HG02840 (cell line): ENCODE data around the gene ARHGAP8.

ENCODE experiments used
- ATAC-seq: cut with Tn5 transposase; IDR thresholded peaks from one replicate; pipeline ENCODE4 v1.9.1; 2021; ENCODE audit warnings: mild to moderate bottlenecking, moderate library complexity, moderate number of reproducible peaks; ENCODE audit not compliant: unreplicated experiment, low FRiP score

The ARHGAP8 gene

GRCh38 chr22:44821741-44822475 lies 69.5 kb downstream of the ARHGAP8 start:
- ATAC-seq = no peak

GRCh38 chr22:44822534-44822933 lies 70.2 kb downstream of the ARHGAP8 start:
- ATAC-seq = no peak

- no peak for ATAC-seq
Observed at GRCh38 chr22:44823396-44823795, 71.0 kb downstream of the ARHGAP8 start.

- ATAC-seq = no peak
Observed at GRCh38 chr22:44823806-44824205, 71.4 kb downstream of the ARHGAP8 start.

GRCh38 chr22:44824271-44824670 lies 71.9 kb downstream of the ARHGAP8 start:
- ATAC-seq = no peak

GRCh38 chr22:44825310-44826150 lies 73.2 kb downstream of the ARHGAP8 start:
- ATAC-seq = no peak

- no peak for ATAC-seq
Observed at GRCh38 chr22:44827666-44828190, 75.4 kb downstream of the ARHGAP8 start.

- no peak for ATAC-seq
Observed at GRCh38 chr22:44828193-44828592, 75.8 kb downstream of the ARHGAP8 start.

- no peak for ATAC-seq
Observed at GRCh38 chr22:44831885-44832284, 79.5 kb downstream of the ARHGAP8 start.

GRCh38 chr22:44834065-44834464 lies 81.7 kb downstream of the ARHGAP8 start:
- ATAC-seq = no peak

GRCh38 chr22:44837481-44837880 lies 85.1 kb downstream of the ARHGAP8 start:
- ATAC-seq = no peak

- ATAC-seq = no peak
Observed at GRCh38 chr22:44838316-44839016, 86.1 kb downstream of the ARHGAP8 start.

- ATAC-seq = no peak
Observed at GRCh38 chr22:44839061-44839460, 86.7 kb downstream of the ARHGAP8 start.

GRCh38 chr22:44839721-44840120 lies 87.3 kb downstream of the ARHGAP8 start:
- ATAC-seq = no peak

- ATAC-seq = no peak
Observed at GRCh38 chr22:44840611-44841322, 88.4 kb downstream of the ARHGAP8 start.

GRCh38 chr22:44842417-44842816 lies 90.0 kb downstream of the ARHGAP8 start:
- no peak for ATAC-seq

- ATAC-seq = no peak
Observed at GRCh38 chr22:44845191-44845590, 92.8 kb downstream of the ARHGAP8 start.

- ATAC-seq = no peak
Observed at GRCh38 chr22:44845796-44846720, 93.7 kb downstream of the ARHGAP8 start.

- no peak for ATAC-seq
Observed at GRCh38 chr22:44846726-44847275, 94.4 kb downstream of the ARHGAP8 start.
